ENCODE measurements around the gene ABHD16A.

Gene ABHD16A

DNA sequence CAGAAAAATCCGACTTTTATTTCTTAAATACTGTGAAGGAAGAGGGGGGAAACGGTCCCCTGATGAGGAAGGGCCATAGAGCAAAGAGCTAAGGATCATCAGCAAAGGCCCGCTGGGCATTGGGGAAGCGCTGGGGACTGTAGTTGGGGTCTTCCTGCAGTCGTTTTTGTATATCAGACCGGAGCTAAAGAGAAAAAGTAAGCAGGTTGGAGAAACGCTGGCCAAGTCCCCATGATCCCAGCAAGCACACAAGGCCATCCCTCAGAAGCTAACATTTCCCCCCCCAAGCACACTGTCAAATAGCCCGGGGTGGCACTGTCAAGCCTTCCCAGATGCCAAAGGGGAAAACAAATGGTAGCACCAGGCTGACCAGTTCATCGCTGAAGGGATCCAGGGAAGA lies 64.1 kb downstream of the ABHD16A start:
- FAIRE-seq (no peak), DNase-seq (ENCODE audit: insufficient read length) (no peak)
- peak; percentile 81 for TF ChIP-seq POLR2AphosphoS5 (IDR thresholded peaks at IDR 0.05; ENCODE audit: low read depth, low read length)
- TF ChIP-seq POLR2A (IDR thresholded peaks at IDR 0.05; ENCODE audit: low read depth, low read length): peak; percentile 49; the same call in 1 of the 2 replicates
- no peak for TF ChIP-seq TAF1 (IDR thresholded peaks at IDR 0.05; ENCODE audit: borderline replicate concordance, low read depth, low read length)

All from GM12892 (cell line).